Liver (tissue), 9 donors: ENCODE results near the gene ERFL. TPM values are rescaled to one million over a fixed set of nuclear protein-coding genes. Genes with fewer than 3 reads are reported as not detected.

ENCODE experiments used
- DNase-seq: peaks from one replicate; pipeline ENCODE4 v3.0.0-alpha.2; 2017; ENCODE audit warnings: low spot score
- H3K27ac ChIP-seq, 2 donors: one replicate each; pipeline ENCODE4 v1.7.0; 2013; ENCODE audit warnings: inconsistent platforms in 2 of 2, low read length in 2 of 2, control low read depth in 1 of 2, low read depth in 1 of 2, mild to moderate bottlenecking in 1 of 2
- H3K27me3 ChIP-seq, 4 donors: one replicate each; pipeline versions ENCODE4 v1.6.1 to v1.7.0; 2013; ENCODE audit warnings: low read length in 3 of 4, inconsistent platforms in 1 of 4, mild to moderate bottlenecking in 1 of 4, moderate library complexity in 1 of 4; ENCODE audit not compliant: control insufficient read depth in 4 of 4, insufficient read depth in 4 of 4
- H3K36me3 ChIP-seq, 4 donors: one replicate each; pipeline versions ENCODE4 v1.6.1 to v1.7.0; 2013; ENCODE audit warnings: low read length in 3 of 4, mild to moderate bottlenecking in 3 of 4, low read depth in 1 of 4, moderate library complexity in 1 of 4; ENCODE audit not compliant: control insufficient read depth in 4 of 4, insufficient read depth in 3 of 4
- H3K4me1 ChIP-seq, 4 donors: one replicate each; pipeline versions ENCODE4 v1.6.1 to v1.7.0; 2013; ENCODE audit warnings: low read length in 3 of 4, mild to moderate bottlenecking in 3 of 4, moderate library complexity in 1 of 4; ENCODE audit not compliant: control insufficient read depth in 4 of 4, insufficient read depth in 4 of 4
- H3K4me3 ChIP-seq, 3 donors: one replicate each; pipeline versions ENCODE4 v1.6.1 to v1.7.0; 2013; ENCODE audit warnings: low read length in 3 of 3, control low read depth in 1 of 3, low read depth in 1 of 3, mild to moderate bottlenecking in 1 of 3
- H3K9ac ChIP-seq, 2 donors: one replicate each; pipeline ENCODE4 v1.7.0; 2013; ENCODE audit warnings: low read length in 2 of 2, mild to moderate bottlenecking in 2 of 2, moderate library complexity in 2 of 2, control low read depth in 1 of 2, low read depth in 1 of 2
- H3K9me3 ChIP-seq, 4 donors: one replicate each; pipeline versions ENCODE4 v1.6.1 to v1.7.0; 2013; ENCODE audit warnings: low read length in 3 of 4; ENCODE audit not compliant: control insufficient read depth in 4 of 4
- FOXA1 ChIP-seq: IDR thresholded peaks from 2 replicates; pipeline ENCODE4 v1.6.1; 2016; ENCODE audit warnings: antibody characterized with exemption
- FOXA2 ChIP-seq: IDR thresholded peaks from 2 replicates; pipeline ENCODE4 v1.6.1; 2016; ENCODE audit warnings: antibody characterized with exemption
- GABPA ChIP-seq, 2 donors: IDR thresholded peaks in 1 of 2; conservative IDR thresholded peaks in 1 of 2; 2 replicates each; pipeline ENCODE4 v1.6.1; 2016; ENCODE audit warnings: antibody characterized with exemption in 2 of 2, mild to moderate bottlenecking in 1 of 2, moderate library complexity in 1 of 2
- HNF4A ChIP-seq, 2 donors: conservative IDR thresholded peaks; 2 replicates each; pipeline ENCODE4 v1.6.1; 2016; ENCODE audit warnings: antibody characterized with exemption in 2 of 2, mild to moderate bottlenecking in 2 of 2
- HNF4G ChIP-seq: IDR thresholded peaks from 2 replicates; pipeline ENCODE4 v1.6.1; 2016; ENCODE audit warnings: antibody characterized with exemption
- JUND ChIP-seq, 2 donors: IDR thresholded peaks; 2 replicates each; pipeline ENCODE4 v1.6.1; 2016; ENCODE audit warnings: antibody characterized with exemption in 2 of 2
- NR2F2 ChIP-seq: IDR thresholded peaks from 2 replicates; pipeline ENCODE4 v1.6.1; 2016; ENCODE audit warnings: antibody characterized with exemption
- RAD21 ChIP-seq, 2 donors: IDR thresholded peaks; 2 replicates each; pipeline ENCODE4 v1.6.1; 2016; ENCODE audit warnings: antibody characterized with exemption in 2 of 2, mild to moderate bottlenecking in 2 of 2
- REST ChIP-seq: IDR thresholded peaks from 2 replicates; pipeline ENCODE4 v1.6.1; 2016; ENCODE audit warnings: antibody characterized with exemption, mild to moderate bottlenecking
- RXRA ChIP-seq, 2 donors: IDR thresholded peaks; 2 replicates each; pipeline ENCODE4 v1.6.1; 2017 to 2018; ENCODE audit warnings: antibody characterized with exemption in 2 of 2, mild to moderate bottlenecking in 1 of 2
- SP1 ChIP-seq: IDR thresholded peaks from 2 replicates; pipeline ENCODE4 v1.6.1; 2018; ENCODE audit warnings: antibody characterized with exemption, mild to moderate bottlenecking
- TAF1 ChIP-seq: conservative IDR thresholded peaks from 2 replicates; pipeline ENCODE4 v1.6.1; 2016; ENCODE audit warnings: antibody characterized with exemption, mild to moderate bottlenecking
- YY1 ChIP-seq: IDR thresholded peaks from 2 replicates; pipeline ENCODE4 v1.6.1; 2016; ENCODE audit warnings: antibody characterized with exemption, mild to moderate bottlenecking
- WGBS: extraction: QIAGEN DNeasy Blood & Tissue Kit; methylation state at CpG from one replicate; pipeline ENCODE4 v1.1.7; 2013; 5-methylcytosine and 5-hydroxymethylcytosine counted together
- polyA plus RNA-seq, 2 donors: library from polyadenylated mRNA; stranded (reverse) in 1 of 2; unstranded in 1 of 2; fragments of 200-250 nt in 1 of 2; fragments of >200 nt in 1 of 2; fragmentation: Nextera tagmentation in 1 of 2; extraction: Ambion mirVana in 1 of 2; gene quantifications; one replicate each; pipeline versions ENCODE4 v1.2.1 to v1.2.3, GENCODE V29; 2013 to 2015
- total RNA-seq, 2 donors: library from RNA; depleted of rRNA; stranded (reverse); fragments of >200 nt; gene quantifications; one replicate each; pipeline ENCODE4 v1.2.3, GENCODE V29; 2014
- TF ChIP-seq, protein P1 (sequence below): IDR thresholded peaks from 2 replicates; pipeline ENCODE4 v1.6.1; 2016; ENCODE audit warnings: antibody characterized with exemption
- TF ChIP-seq, protein P2 (sequence below): IDR thresholded peaks from 2 replicates; pipeline ENCODE4 v1.6.1; 2016; ENCODE audit warnings: antibody characterized with exemption
- TF ChIP-seq, protein P3 (sequence below): IDR thresholded peaks from 2 replicates; pipeline ENCODE4 v1.6.1; 2016; ENCODE audit warnings: antibody characterized with exemption
- TF ChIP-seq, protein P4 (sequence below): fragments of 150-350 bp; IDR thresholded peaks from 2 replicates; pipeline ENCODE4 v1.5.1; 2017; ENCODE audit warnings: improper control_type of control experiment, low read depth, low read length; ENCODE audit not compliant: missing input control
- donor health status: healthy.
- donor health status: healthy.
- donor health status: healthy.
- donor health status: healthy.
- donor health status: healthy.

ERFL gene
- total and polyA plus RNA-seq, 4 donors: not detected

GRCh38 chr19:41932720-41933332, 4.6 kb upstream of the ERFL start:
- TF ChIP-seq FOXA1 (no peak), JUND (IDR thresholded peaks at IDR 0.05) (no peak)
- no peak for DNase-seq
- H3K9me3 ChIP-seq: no peaks in the 10 kb centered on the region
- peaks cover 0 to 22% (median 8%) of the 10 kb centered on the region in 4 donors for H3K27me3 ChIP-seq
- H3K36me3 ChIP-seq: no peaks in the 10 kb centered on the region
- peaks cover 6 to 11% (median 8%) of the 10 kb centered on the region in 4 donors for H3K4me1 ChIP-seq
- H3K27ac ChIP-seq: no peak overlapping the region
- no peak overlapping the region for H3K4me3 ChIP-seq
- 37% methylated on average over 29 of the region's 29 CpGs for WGBS
- H3K9ac ChIP-seq: no peak overlapping the region

- 42% methylated on average over 11 of the region's 11 CpGs for WGBS
- peaks cover 6 to 11% (median 8%) of the 10 kb centered on the region in 4 donors for H3K4me1 ChIP-seq
- no peaks in the 10 kb centered on the region for H3K9me3 ChIP-seq
- DNase-seq: no peak
- H3K27ac ChIP-seq: no peak overlapping the region
- peaks cover 0 to 22% (median 8%) of the 10 kb centered on the region in 4 donors for H3K27me3 ChIP-seq
- H3K4me3 ChIP-seq: no peak overlapping the region
- no peak overlapping the region for H3K9ac ChIP-seq
- no peaks in the 10 kb centered on the region for H3K36me3 ChIP-seq
- TF ChIP-seq REST: no peak
- TF ChIP-seq YY1: no peak
- TF ChIP-seq, protein P1, sequence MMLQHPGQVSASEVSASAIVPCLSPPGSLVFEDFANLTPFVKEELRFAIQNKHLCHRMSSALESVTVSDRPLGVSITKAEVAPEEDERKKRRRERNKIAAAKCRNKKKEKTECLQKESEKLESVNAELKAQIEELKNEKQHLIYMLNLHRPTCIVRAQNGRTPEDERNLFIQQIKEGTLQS: no peak
- TF ChIP-seq FOXA2: no peak
- TF ChIP-seq RXRA (IDR thresholded peaks at IDR 0.05): no peak
- no peak for TF ChIP-seq TAF1
- TF ChIP-seq SP1: no peak
- no peak for TF ChIP-seq RAD21 (IDR thresholded peaks at IDR 0.05)
- TF ChIP-seq, protein P2, sequence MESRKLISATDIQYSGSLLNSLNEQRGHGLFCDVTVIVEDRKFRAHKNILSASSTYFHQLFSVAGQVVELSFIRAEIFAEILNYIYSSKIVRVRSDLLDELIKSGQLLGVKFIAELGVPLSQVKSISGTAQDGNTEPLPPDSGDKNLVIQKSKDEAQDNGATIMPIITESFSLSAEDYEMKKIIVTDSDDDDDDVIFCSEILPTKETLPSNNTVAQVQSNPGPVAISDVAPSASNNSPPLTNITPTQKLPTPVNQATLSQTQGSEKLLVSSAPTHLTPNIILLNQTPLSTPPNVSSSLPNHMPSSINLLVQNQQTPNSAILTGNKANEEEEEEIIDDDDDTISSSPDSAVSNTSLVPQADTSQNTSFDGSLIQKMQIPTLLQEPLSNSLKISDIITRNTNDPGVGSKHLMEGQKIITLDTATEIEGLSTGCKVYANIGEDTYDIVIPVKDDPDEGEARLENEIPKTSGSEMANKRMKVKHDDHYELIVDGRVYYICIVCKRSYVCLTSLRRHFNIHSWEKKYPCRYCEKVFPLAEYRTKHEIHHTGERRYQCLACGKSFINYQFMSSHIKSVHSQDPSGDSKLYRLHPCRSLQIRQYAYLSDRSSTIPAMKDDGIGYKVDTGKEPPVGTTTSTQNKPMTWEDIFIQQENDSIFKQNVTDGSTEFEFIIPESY: no peak
- no peak for TF ChIP-seq GABPA (IDR thresholded peaks at IDR 0.05 in 1 of 2, conservative IDR thresholded peaks at IDR 0.05 in 1 of 2)
- no peak for TF ChIP-seq HNF4A (conservative IDR thresholded peaks at IDR 0.05)
- TF ChIP-seq NR2F2: no peak
- TF ChIP-seq, protein P3, sequence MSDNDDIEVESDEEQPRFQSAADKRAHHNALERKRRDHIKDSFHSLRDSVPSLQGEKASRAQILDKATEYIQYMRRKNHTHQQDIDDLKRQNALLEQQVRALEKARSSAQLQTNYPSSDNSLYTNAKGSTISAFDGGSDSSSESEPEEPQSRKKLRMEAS: no peak
- no peak for TF ChIP-seq JUND (IDR thresholded peaks at IDR 0.05)
- no peak for TF ChIP-seq HNF4G
- TF ChIP-seq, protein P4, sequence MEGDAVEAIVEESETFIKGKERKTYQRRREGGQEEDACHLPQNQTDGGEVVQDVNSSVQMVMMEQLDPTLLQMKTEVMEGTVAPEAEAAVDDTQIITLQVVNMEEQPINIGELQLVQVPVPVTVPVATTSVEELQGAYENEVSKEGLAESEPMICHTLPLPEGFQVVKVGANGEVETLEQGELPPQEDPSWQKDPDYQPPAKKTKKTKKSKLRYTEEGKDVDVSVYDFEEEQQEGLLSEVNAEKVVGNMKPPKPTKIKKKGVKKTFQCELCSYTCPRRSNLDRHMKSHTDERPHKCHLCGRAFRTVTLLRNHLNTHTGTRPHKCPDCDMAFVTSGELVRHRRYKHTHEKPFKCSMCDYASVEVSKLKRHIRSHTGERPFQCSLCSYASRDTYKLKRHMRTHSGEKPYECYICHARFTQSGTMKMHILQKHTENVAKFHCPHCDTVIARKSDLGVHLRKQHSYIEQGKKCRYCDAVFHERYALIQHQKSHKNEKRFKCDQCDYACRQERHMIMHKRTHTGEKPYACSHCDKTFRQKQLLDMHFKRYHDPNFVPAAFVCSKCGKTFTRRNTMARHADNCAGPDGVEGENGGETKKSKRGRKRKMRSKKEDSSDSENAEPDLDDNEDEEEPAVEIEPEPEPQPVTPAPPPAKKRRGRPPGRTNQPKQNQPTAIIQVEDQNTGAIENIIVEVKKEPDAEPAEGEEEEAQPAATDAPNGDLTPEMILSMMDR: no peak
- no peak for TF ChIP-seq FOXA1
Measured at GRCh38 chr19:41932259-41932719, 4.0 kb upstream of the ERFL start.
